OCI-LY1 (cell line): Measurements from ENCODE around the gene INO80B.

Experiments
- H2AFZ ChIP-seq: fragments of 200-600 bp; sonication (generic), shearing (Covaris generic); 2 replicates; pipeline ENCODE4 v1.6.0; 2014; ENCODE audit warnings: antibody characterized with exemption, mild to moderate bottlenecking, low read length
- H3F3A ChIP-seq: fragments of 200-600 bp; sonication (generic), shearing (Covaris generic); 2 replicates; pipeline ENCODE4 v1.6.0; 2014; ENCODE audit warnings: mild to moderate bottlenecking, antibody characterized with exemption, low read length, moderate library complexity; ENCODE audit not compliant: insufficient read depth
- H3K27ac ChIP-seq: fragments of 200-600 bp; sonication (generic); 2 replicates; pipeline ENCODE4 v1.5.1; 2014; ENCODE audit warnings: low read length, mixed run types, mild to moderate bottlenecking, low read depth; ENCODE audit not compliant: poor library complexity, severe bottlenecking
- H3K27me3 ChIP-seq: fragments of 200-600 bp; sonication (generic); 2 replicates; pipeline ENCODE4 v1.6.0; 2014; ENCODE audit warnings: antibody characterized with exemption, mild to moderate bottlenecking, low read length, moderate library complexity; ENCODE audit not compliant: insufficient read depth
- H3K36me3 ChIP-seq: fragments of 200-600 bp; sonication (generic); 2 replicates; pipeline ENCODE4 v1.6.1; 2014; ENCODE audit warnings: mild to moderate bottlenecking, antibody characterized with exemption, low read length, moderate library complexity, mixed read lengths; ENCODE audit not compliant: insufficient read depth
- H3K4me1 ChIP-seq: fragments of 200-600 bp; sonication (generic); 2 replicates; pipeline ENCODE4 v1.5.1; 2014; ENCODE audit warnings: mild to moderate bottlenecking, low read length, moderate library complexity; ENCODE audit not compliant: insufficient read depth, severe bottlenecking
- H3K4me2 ChIP-seq: fragments of 200-600 bp; sonication (generic), shearing (Covaris generic); 2 replicates; pipeline ENCODE4 v1.6.1; 2014; ENCODE audit warnings: low read length
- H3K4me3 ChIP-seq: fragments of 200-600 bp; sonication (generic); 2 replicates; pipeline ENCODE4 v1.5.1; 2014; ENCODE audit warnings: low read length, low read depth, mild to moderate bottlenecking, mixed read lengths; ENCODE audit not compliant: poor library complexity, severe bottlenecking
- H3K79me2 ChIP-seq: fragments of 200-600 bp; shearing (Covaris generic); 2 replicates; pipeline ENCODE4 v1.6.1; 2016; ENCODE audit warnings: mixed run types, low read length, mixed read lengths; ENCODE audit not compliant: insufficient read depth
- H3K9ac ChIP-seq: fragments of 200-600 bp; sonication (generic), shearing (Covaris generic); 2 replicates; pipeline ENCODE4 v1.6.1; 2014; ENCODE audit warnings: mild to moderate bottlenecking, low read length, mixed read lengths
- H3K9me2 ChIP-seq: fragments of 200-600 bp; sonication (generic), shearing (Covaris generic); 2 replicates; pipeline ENCODE4 v1.6.1; 2014; ENCODE audit warnings: low read depth, mild to moderate bottlenecking, low read length, mixed read lengths
- H3K9me3 ChIP-seq: fragments of 200-600 bp; shearing (Covaris generic); 2 replicates; pipeline ENCODE4 v1.6.1; 2014; ENCODE audit warnings: low read length, mixed read lengths
- H4K20me1 ChIP-seq: fragments of 200-600 bp; sonication (generic), shearing (Covaris generic); 2 replicates; pipeline ENCODE4 v1.6.0; 2016; ENCODE audit warnings: mild to moderate bottlenecking, low read length; ENCODE audit not compliant: insufficient read depth
- EZH2 ChIP-seq: fragments of 200-600 bp; sonication (generic), shearing (Covaris generic); IDR thresholded peaks from 2 replicates; pipeline ENCODE4 v1.8.0; 2017; ENCODE audit warnings: borderline replicate concordance, mixed run types, mild to moderate bottlenecking, antibody characterized with exemption, low read length, moderate library complexity, mixed read lengths
- TF ChIP-seq, protein P1 (sequence below): fragments of 200-600 bp; sonication (generic), shearing (Covaris generic); IDR thresholded peaks from 2 replicates; pipeline ENCODE4 v1.5.1; 2017; ENCODE audit warnings: mild to moderate bottlenecking, antibody characterized with exemption, low read length, moderate library complexity, mixed read lengths

The INO80B gene

DNA sequence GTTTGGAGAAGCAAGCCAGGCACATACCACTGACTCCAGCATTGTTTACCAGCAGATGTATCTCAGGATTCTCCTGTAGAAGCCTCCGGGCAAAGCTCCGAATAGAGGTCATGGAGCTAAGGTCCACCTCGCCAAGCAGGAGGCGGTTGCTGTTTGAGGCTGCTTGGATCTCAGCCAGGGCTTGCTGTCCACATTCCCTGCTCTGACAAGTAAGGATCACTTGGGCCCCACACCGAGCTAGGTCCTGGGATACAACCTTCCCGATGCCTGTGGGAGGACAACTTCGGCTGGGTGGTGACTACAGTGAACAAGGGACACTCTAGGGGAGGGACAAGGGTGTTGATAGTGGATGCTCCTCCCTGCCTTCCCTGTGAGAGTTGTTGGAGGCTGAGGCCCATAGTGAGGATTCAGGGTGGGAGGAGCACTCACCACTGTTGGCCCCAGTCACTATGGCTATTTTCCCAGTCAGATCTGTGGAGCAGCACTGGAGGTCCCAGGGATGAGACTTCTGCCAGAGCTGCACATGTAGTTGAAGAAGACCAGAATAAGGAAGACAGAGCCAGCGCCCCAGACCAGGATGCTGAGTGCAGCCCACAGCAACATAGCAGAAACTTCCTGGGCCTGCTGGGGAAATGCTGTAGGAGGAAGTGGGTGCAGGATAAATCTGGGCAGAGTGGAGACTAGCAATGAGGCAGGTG lies 41.7 kb upstream of the INO80B start:
- H3K9me2 ChIP-seq = no peaks in the 10 kb centered on the region

DNA sequence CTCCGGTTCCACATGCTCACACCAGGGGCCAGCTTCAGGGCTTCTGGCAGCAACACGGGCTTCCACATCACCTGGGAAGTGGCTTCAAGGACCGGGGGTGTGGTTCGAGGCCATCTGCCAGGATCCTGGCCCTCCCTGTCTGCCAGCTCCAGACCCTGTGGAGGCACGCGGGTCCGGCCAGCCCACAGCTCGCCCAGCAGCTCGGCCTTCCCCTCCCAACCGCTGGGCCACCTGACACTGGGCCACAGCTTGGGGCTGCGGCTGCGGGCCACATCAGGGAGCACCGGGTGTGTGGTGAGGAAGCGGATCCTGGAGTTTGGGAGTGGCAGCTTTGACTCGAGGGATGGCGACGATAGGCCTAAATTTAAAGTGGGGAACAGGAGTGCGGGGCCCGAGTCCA lies 40.4 kb upstream of the INO80B start:
- peak overlapping the region; percentile 17; the same call in 1 of the 2 replicates for H3K4me2 ChIP-seq

More for the DNA sequence above, 41.7 kb upstream of the INO80B start:
- Histone ChIP-seq H3F3A (no peaks in the 10 kb centered on the region), H3K4me1 (no peaks in the 10 kb centered on the region), H3K4me3 (no peak overlapping the region), H4K20me1 (no peaks in the 10 kb centered on the region), H3K4me2 (no peak overlapping the region), H3K27ac (no peak overlapping the region), H3K9me3 (no peaks in the 10 kb centered on the region), H2AFZ (no peak overlapping the region), H3K36me3 (no peaks in the 10 kb centered on the region), H3K27me3 (peaks cover 13% of the 10 kb centered on the region; the same call in 1 of the 2 replicates), H3K9ac (no peak overlapping the region), H3K79me2 (no peaks in the 10 kb centered on the region)
- no peak for TF ChIP-seq EZH2
- TF ChIP-seq, protein P1, sequence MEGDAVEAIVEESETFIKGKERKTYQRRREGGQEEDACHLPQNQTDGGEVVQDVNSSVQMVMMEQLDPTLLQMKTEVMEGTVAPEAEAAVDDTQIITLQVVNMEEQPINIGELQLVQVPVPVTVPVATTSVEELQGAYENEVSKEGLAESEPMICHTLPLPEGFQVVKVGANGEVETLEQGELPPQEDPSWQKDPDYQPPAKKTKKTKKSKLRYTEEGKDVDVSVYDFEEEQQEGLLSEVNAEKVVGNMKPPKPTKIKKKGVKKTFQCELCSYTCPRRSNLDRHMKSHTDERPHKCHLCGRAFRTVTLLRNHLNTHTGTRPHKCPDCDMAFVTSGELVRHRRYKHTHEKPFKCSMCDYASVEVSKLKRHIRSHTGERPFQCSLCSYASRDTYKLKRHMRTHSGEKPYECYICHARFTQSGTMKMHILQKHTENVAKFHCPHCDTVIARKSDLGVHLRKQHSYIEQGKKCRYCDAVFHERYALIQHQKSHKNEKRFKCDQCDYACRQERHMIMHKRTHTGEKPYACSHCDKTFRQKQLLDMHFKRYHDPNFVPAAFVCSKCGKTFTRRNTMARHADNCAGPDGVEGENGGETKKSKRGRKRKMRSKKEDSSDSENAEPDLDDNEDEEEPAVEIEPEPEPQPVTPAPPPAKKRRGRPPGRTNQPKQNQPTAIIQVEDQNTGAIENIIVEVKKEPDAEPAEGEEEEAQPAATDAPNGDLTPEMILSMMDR = no peak

GRCh38 chr2:74414881-74415761 lies 39.8 kb upstream of the INO80B start:
- no peak overlapping the region for H2AFZ ChIP-seq
- no peak overlapping the region for H3K27ac ChIP-seq
- H3K4me2 ChIP-seq = peak overlapping the region; percentile 17; the same call in 1 of the 2 replicates
- no peaks in the 10 kb centered on the region for H3K9me3 ChIP-seq
- H3K9me2 ChIP-seq = no peaks in the 10 kb centered on the region
- H3F3A ChIP-seq = no peaks in the 10 kb centered on the region
- TF ChIP-seq, protein P1 = peak; percentile 18; the same call in 1 of the 2 replicates
- TF ChIP-seq EZH2 = no peak
- H3K36me3 ChIP-seq = no peaks in the 10 kb centered on the region
- H3K4me1 ChIP-seq = peaks cover 11% of the 10 kb centered on the region
- no peak overlapping the region for H3K9ac ChIP-seq
- no peaks in the 10 kb centered on the region for H3K79me2 ChIP-seq
- no peaks in the 10 kb centered on the region for H4K20me1 ChIP-seq
- H3K4me3 ChIP-seq = no peak overlapping the region
- peaks cover 5% of the 10 kb centered on the region; the same call in 1 of the 2 replicates for H3K27me3 ChIP-seq

More for the DNA sequence above, 40.4 kb upstream of the INO80B start:
- H3K36me3 ChIP-seq = no peaks in the 10 kb centered on the region
- H3F3A ChIP-seq = no peaks in the 10 kb centered on the region
- no peak overlapping the region for H3K9ac ChIP-seq
- H2AFZ ChIP-seq = no peak overlapping the region
- no peak for TF ChIP-seq EZH2
- TF ChIP-seq, protein P1 = no peak
- H4K20me1 ChIP-seq = no peaks in the 10 kb centered on the region
- H3K9me2 ChIP-seq = no peaks in the 10 kb centered on the region
- peaks cover 4% of the 10 kb centered on the region for H3K4me1 ChIP-seq
- no peak overlapping the region for H3K4me3 ChIP-seq
- H3K79me2 ChIP-seq = no peaks in the 10 kb centered on the region
- no peak overlapping the region for H3K27ac ChIP-seq
- no peaks in the 10 kb centered on the region for H3K9me3 ChIP-seq
- H3K27me3 ChIP-seq = peaks cover 5% of the 10 kb centered on the region; the same call in 1 of the 2 replicates
